ENCODE results near the gene KCNN4. TPM values are rescaled to one million over a fixed set of nuclear protein-coding genes. Genes with fewer than 3 reads are reported as not detected.

The KCNN4 gene
- total RNA-seq, 1 experiment from 2014 or later, result 29.7 TPM

- H3K27ac ChIP-seq (ENCODE audit: low read length), result no peak overlapping the region; the same call in 1 of the 2 replicates
- CTCF ChIA-PET, result interaction anchor here (0.6 to 1.8 kb wide), 3 partner anchors 11 to 21 kb away, joined by 7 to 10 read pairs (median 8); no protein-coding TSS in a partner anchor
Measured at GRCh38 chr19:43767316-43767715, 13.5 kb downstream of the KCNN4 start.

GRCh38 chr19:43766755-43767043 is 14.1 kb downstream of the KCNN4 start:
- DNase-seq (ENCODE audit: low read depth, low spot score) (no peak), ATAC-seq (no peak)
- peak; percentile 67; the same call in 1 of the 2 replicates for TF ChIP-seq CTCF (IDR thresholded peaks at IDR 0.05)
- TF ChIP-seq TCF7L2 (IDR thresholded peaks at IDR 0.05; ENCODE audit: low read depth, low read length), result no peak
- Histone ChIP-seq H3K27ac (ENCODE audit: low read length) (peak overlapping the region; percentile 51; the same call in 1 of the 2 replicates), H3K9me3 (ENCODE audit: control insufficient read depth, insufficient read depth, low read depth, low read length) (no peaks in the 10 kb centered on the region), H3K36me3 (ENCODE audit: control insufficient read depth, insufficient read depth, low read length) (0 out of 2 replicates have a peak, but pooled peaks cover 3% of the 10 kb centered on the region), H3K4me1 (ENCODE audit: control insufficient read depth, insufficient read depth, low read length) (peaks cover 19% of the 10 kb centered on the region), H3K4me3 (ENCODE audit: low read depth in 2 of 2, low read length in 2 of 2) (no peak overlapping the region), H3K27me3 (ENCODE audit: control insufficient read depth, insufficient read depth, low read length) (no peaks in the 10 kb centered on the region)
- intact Hi-C loops (cut with micrococcal nuclease; ENCODE audit: unreplicated experiment) (no loop called here), in situ Hi-C loops (cut with HindIII; ENCODE audit: low pct_unique_long_range_greater_than_20kb, low sequenced_read_pairs) (no loop called here)
- POLR2A ChIA-PET, result no interaction called here
- CTCF ChIA-PET, result interaction anchor here (1.0 to 1.8 kb wide), 6 partner anchors 9 to 98 kb away, joined by 3 to 10 read pairs (median 5); partner anchors contain the start of gene KCNN4
- TSS peak; percentile 73 for BruUV-seq (replicated peaks)

More at GRCh38 chr19:43767316-43767715, 13.5 kb downstream of the KCNN4 start:
- Histone ChIP-seq H3K36me3 (ENCODE audit: control insufficient read depth, insufficient read depth, low read length) (0 out of 2 replicates have a peak, but pooled peaks cover 3% of the 10 kb centered on the region), H3K4me3 (ENCODE audit: low read depth in 2 of 2, low read length in 2 of 2) (no peak overlapping the region), H3K4me1 (ENCODE audit: control insufficient read depth, insufficient read depth, low read length) (peaks cover 19% of the 10 kb centered on the region), H3K9me3 (ENCODE audit: control insufficient read depth, insufficient read depth, low read depth, low read length) (no peaks in the 10 kb centered on the region), H3K27me3 (ENCODE audit: control insufficient read depth, insufficient read depth, low read length) (no peaks in the 10 kb centered on the region)
- ATAC-seq, result no peak
- in situ Hi-C loops (cut with HindIII; ENCODE audit: low pct_unique_long_range_greater_than_20kb, low sequenced_read_pairs) (no loop called here), intact Hi-C loops (cut with micrococcal nuclease; ENCODE audit: unreplicated experiment) (no loop called here)
- POLR2A ChIA-PET, result no interaction called here
- no TSS peak for BruUV-seq (replicated peaks)
- DNase-seq (ENCODE audit: low read depth, low spot score), result no peak
- no peak for TF ChIP-seq REST (IDR thresholded peaks at IDR 0.05; ENCODE audit: insufficient read depth in 1 of 2, low read depth in 2 of 2, low read length in 1 of 2)
- TF ChIP-seq POLR2AphosphoS5 (IDR thresholded peaks at IDR 0.05; ENCODE audit: low read depth, low read length), result no peak
- TF ChIP-seq SIN3A (IDR thresholded peaks at IDR 0.05; ENCODE audit: borderline replicate concordance, insufficient read depth, low read depth, low read length), result no peak
- TF ChIP-seq CTCF (IDR thresholded peaks at IDR 0.05), result no peak
- TF ChIP-seq TCF7L2 (IDR thresholded peaks at IDR 0.05; ENCODE audit: low read depth, low read length), result no peak
